HG03175 (cell line): Measurements from ENCODE around the gene MPPED1.

Experiments used
- ATAC-seq: cut with Tn5 transposase; IDR thresholded peaks from one replicate; pipeline ENCODE4 v1.9.1; 2021; ENCODE audit warnings: mild to moderate bottlenecking, moderate library complexity; ENCODE audit not compliant: unreplicated experiment

The MPPED1 gene

GRCh38 chr22:43491177-43491576, 79.4 kb downstream of the MPPED1 start:
- ATAC-seq = no peak

DNA sequence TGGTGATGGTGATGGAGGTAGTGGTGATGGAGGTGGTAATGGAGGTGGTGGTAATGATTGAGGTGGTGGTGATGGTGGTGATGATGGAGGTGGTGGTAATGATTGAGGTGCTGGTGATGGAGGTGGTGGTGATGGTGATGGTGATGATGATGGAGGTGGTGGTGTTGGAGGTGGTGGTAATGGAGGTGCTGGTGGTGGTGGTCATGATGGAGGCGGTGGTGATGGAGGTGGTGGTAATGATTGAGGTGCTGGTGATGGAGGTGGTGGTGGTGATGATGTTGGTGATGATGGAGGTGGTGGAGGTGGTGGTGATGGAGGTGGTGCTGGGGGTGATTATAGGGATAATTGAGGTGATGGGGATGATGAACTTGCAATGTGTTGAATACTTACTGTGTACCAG, 79.9 kb downstream of the MPPED1 start:
- no peak for ATAC-seq

- ATAC-seq = no peak
These were observed 81.5 kb downstream of the MPPED1 start for GRCh38 chr22:43493297-43493696.

- ATAC-seq = no peak
These were observed 86.4 kb downstream of the MPPED1 start for GRCh38 chr22:43497956-43498855.

- ATAC-seq = no peak
These were observed 87.0 kb downstream of the MPPED1 start for GRCh38 chr22:43498856-43499253.

GRCh38 chr22:43500792-43501785, 89.3 kb downstream of the MPPED1 start:
- no peak for ATAC-seq

GRCh38 chr22:43501878-43502277, 90.1 kb downstream of the MPPED1 start:
- ATAC-seq = no peak

DNA sequence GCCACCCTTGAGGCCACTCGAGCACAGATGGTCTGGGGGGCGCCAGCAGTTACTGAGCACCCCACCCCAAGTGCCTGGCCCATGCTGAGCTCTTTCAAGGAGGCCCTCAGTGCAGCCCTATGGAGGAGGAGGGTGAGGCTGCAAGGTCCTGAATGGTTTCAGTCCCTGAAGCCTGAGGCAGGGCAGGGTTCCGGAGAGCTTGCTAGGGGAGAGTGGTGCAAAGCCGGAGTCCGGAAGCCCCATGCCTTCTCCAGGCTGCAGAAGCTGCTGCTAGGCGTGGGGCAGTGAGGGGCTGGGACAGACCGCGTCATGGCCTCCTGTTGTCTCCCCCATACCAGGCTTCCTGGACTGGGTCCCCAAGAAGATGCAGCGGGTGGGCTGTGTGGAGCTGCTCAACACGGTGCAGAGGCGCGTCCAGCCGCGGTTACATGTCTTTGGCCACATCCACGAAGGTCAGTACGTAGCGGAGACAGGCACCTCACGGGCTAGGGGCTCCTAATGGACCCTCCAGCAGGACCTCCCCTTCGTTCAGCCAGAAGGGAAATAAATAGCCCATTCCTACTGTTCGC, 90.6 kb downstream of the MPPED1 start:
- no peak for ATAC-seq

- ATAC-seq = no peak
These were observed 92.3 kb downstream of the MPPED1 start for GRCh38 chr22:43504068-43504467.

GRCh38 chr22:43504666-43505261, 93.0 kb downstream of the MPPED1 start:
- ATAC-seq = no peak

DNA sequence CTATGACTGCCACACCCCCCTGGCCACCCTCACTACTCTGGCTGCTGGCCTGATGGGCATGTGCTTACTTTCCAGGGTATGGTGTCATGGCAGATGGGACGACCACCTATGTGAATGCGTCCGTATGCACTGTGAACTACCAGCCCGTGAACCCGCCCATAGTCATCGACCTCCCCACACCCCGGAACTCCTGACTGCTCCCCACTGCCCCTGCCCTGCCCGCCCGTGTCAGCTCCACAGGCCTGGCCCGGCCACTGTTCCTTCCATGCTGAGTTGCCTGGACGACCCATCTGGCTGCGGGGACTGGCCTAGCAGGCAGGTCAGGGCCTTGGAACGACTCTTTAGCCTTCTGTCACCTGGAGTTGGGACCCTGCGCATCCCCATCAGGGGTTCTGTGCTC, 93.6 kb downstream of the MPPED1 start:
- ATAC-seq = no peak

- no peak for ATAC-seq
These were observed 94.1 kb downstream of the MPPED1 start for GRCh38 chr22:43505896-43506295.

- ATAC-seq = no peak
These were observed 94.7 kb downstream of the MPPED1 start for GRCh38 chr22:43506487-43506886.

DNA sequence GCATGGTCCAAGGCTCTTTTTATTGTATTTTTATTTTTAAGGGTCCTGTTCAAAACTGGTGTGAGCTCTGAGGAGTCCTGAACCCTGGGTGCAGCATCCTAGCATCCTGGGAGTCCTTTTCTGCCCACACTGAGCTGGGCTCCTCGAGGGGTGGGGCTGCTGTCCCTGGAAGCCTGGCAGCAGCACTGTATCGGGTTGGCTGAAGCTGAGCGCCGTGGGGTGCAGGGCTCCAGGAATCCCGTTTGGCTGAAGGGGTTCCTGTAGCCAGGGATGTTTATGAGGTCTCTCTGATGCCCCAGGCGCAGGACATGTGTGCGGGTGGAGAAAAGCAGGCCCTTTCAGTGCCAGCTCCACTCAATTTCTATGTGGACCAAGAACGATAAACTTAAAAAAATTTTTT, 95.4 kb downstream of the MPPED1 start:
- no peak for ATAC-seq

DNA sequence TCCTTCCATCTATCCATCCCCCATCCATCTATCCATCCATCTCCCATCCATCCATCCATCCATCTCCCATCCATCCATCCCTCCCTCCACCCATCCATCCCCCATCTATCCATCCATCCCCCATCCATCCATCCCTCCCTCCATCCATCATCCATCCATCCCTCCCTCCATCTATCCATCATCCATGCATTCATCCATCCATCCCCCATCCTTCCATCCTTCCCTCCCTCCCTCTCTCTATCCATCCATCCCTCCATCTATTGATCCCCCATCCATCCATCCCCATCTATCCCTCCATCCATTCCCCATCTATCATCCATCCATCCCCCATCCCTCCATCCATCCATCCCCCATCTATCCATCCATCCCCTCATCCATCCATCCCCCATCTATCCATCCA, 96.7 kb downstream of the MPPED1 start:
- no peak for ATAC-seq

DNA sequence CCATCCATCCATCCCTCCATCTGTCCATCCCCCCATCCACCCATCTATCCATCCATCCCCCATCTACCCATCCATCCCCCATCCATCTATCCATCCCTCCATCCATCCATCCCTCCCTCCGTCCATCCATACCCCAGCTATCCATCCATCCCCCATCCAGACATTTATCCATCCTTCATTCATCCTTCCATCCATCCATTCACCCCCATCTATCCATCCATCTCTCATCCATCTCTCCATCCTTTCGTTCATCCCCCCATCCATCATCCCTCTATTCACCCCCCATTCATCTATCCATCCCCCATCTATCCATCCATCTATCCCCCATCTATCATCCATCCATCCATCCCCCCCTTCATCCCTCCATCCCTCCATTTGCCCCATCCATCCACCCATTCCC, 97.5 kb downstream of the MPPED1 start:
- no peak for ATAC-seq

DNA sequence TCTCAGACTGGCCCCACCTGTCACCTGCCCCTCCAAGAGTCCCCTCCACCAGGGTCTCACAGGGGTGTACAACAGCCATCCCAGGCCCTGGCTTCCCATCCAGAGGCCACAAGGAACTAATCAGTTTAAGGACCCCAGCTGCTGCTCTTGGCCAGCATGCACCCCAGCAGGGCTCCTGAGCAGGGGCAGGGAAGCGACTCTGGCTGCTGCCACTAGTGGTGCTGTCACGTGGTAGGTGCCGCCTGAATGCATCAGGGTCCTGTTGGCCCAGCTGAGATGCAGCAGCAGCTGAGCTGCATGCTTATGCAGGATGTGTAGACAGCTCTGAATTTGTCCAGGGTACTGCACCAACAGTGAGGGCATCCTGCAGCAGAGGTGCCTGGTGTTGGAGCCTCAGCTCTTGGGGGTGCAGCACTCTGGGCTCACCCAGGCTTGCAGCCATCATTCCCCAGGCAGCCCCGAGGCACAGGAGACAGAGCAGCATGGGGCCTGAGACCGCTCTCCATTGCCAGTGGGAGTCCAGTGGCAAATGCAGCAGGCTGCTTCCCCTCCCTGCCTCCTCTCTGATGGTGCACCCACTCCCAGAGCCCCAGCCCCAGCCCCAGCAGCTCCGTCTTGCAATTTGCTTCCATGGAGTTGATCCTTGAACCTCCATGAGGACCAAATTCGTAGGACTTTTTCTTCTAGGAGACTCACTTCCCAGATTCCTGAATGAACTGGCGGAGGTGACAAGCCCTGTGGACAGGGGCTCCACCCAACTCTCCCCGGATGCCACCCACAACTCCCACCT, 98.7 kb downstream of the MPPED1 start:
- ATAC-seq = no peak

- no peak for ATAC-seq
These were observed 99.6 kb downstream of the MPPED1 start for GRCh38 chr22:43511276-43511910.

- ATAC-seq = no peak
These were observed 100.5 kb downstream of the MPPED1 start for GRCh38 chr22:43512279-43512678.
